Neural cell (in vitro differentiated cells): Measurements from ENCODE around the gene SIPA1L2. TPM values are rescaled to one million over a fixed set of nuclear protein-coding genes. Genes with fewer than 3 reads are reported as not detected.
A peak's percentile ranks its signal among the peaks of the same experiment; 100 is the strongest.

Source experiments
- H2AFZ ChIP-seq: fragments of 200-600, 300-800 bp; sonication (generic), shearing (Covaris generic); 2 replicates; pipeline ENCODE4 v1.6.0; 2014; ENCODE audit warnings: low read depth, mild to moderate bottlenecking, antibody characterized with exemption, low read length, moderate library complexity
- H3F3A ChIP-seq: fragments of 200-600 bp; shearing (Covaris generic); 2 replicates; pipeline ENCODE4 v1.6.1; 2016; ENCODE audit warnings: mild to moderate bottlenecking, moderate library complexity, mixed read lengths, antibody characterized with exemption, low read length; ENCODE audit not compliant: insufficient read depth, poor library complexity, severe bottlenecking
- H3K27ac ChIP-seq: fragments of 200-600, 300-800 bp; sonication (generic), shearing (Covaris generic); 2 replicates; pipeline ENCODE4 v1.5.1; 2014; ENCODE audit warnings: mild to moderate bottlenecking, low read length, moderate library complexity
- H3K27me3 ChIP-seq: fragments of 300-800, 200-600 bp; sonication (generic), shearing (Covaris generic); 2 replicates; pipeline ENCODE4 v1.6.0; 2014; ENCODE audit warnings: mild to moderate bottlenecking, low read depth, low read length, moderate library complexity; ENCODE audit not compliant: insufficient read depth
- H3K36me3 ChIP-seq: fragments of 300-800, 200-600 bp; sonication (generic), shearing (Covaris generic); 2 replicates; pipeline ENCODE4 v1.5.1; 2014; ENCODE audit warnings: mild to moderate bottlenecking, antibody characterized with exemption, low read length, moderate library complexity; ENCODE audit not compliant: insufficient read depth
- H3K4me2 ChIP-seq: fragments of 300-800, 200-600 bp; sonication (generic), shearing (Covaris generic); 2 replicates; pipeline ENCODE4 v1.6.0; 2014; ENCODE audit warnings: mild to moderate bottlenecking, low read length
- H3K4me3 ChIP-seq: fragments of 300-800, 200-600 bp; sonication (generic), shearing (Covaris generic); 2 replicates; pipeline ENCODE4 v1.5.1; 2014; ENCODE audit warnings: mild to moderate bottlenecking, low read length, moderate library complexity
- H3K79me2 ChIP-seq: fragments of 200-600 bp; shearing (Covaris generic); replicated peaks from 2 replicates; pipeline ENCODE4 v1.6.0; 2014; ENCODE audit warnings: mild to moderate bottlenecking, low read length, moderate library complexity; ENCODE audit not compliant: insufficient read depth
- H3K9ac ChIP-seq: fragments of 300-800, 200-600 bp; sonication (generic), shearing (Covaris generic); 2 replicates; pipeline ENCODE4 v1.6.1; 2016; ENCODE audit warnings: mild to moderate bottlenecking, low read length, mixed read lengths
- H3K9me2 ChIP-seq: fragments of 200-600 bp; shearing (Covaris generic); 2 replicates; pipeline ENCODE4 v1.6.1; 2016; ENCODE audit warnings: mild to moderate bottlenecking, low read length, mixed read lengths; ENCODE audit not compliant: insufficient read depth
- H3K9me3 ChIP-seq: fragments of 200-600, 300-800 bp; sonication (generic), shearing (Covaris generic); 2 replicates; pipeline ENCODE4 v1.6.1; 2016; ENCODE audit warnings: mild to moderate bottlenecking, mixed run types, low read length, moderate library complexity, mixed read lengths
- H4K20me1 ChIP-seq: fragments of 200-600 bp; shearing (Covaris generic); 2 replicates; pipeline ENCODE4 v1.6.1; 2016; ENCODE audit warnings: mild to moderate bottlenecking, mixed run types; ENCODE audit not compliant: insufficient read depth
- EP300 ChIP-seq: fragments of 450-650 bp; conservative IDR thresholded peaks from 2 replicates; pipeline ENCODE4 v1.6.1; 2014; ENCODE audit warnings: antibody characterized with exemption, mild to moderate bottlenecking, moderate library complexity; ENCODE audit not compliant: poor library complexity, severe bottlenecking
- EZH2 ChIP-seq: fragments of 200-600, 300-800 bp; shearing (Covaris generic), sonication (generic); IDR thresholded peaks from 2 replicates; pipeline ENCODE4 v1.6.1; 2014; ENCODE audit warnings: antibody characterized with exemption, low read length, borderline replicate concordance, mild to moderate bottlenecking; ENCODE audit not compliant: insufficient read depth, poor library complexity, severe bottlenecking
- MXI1 ChIP-seq: fragments of 450-650 bp; conservative IDR thresholded peaks from 2 replicates; pipeline ENCODE4 v1.6.1; 2014; ENCODE audit warnings: antibody characterized with exemption, mild to moderate bottlenecking; ENCODE audit not compliant: poor library complexity, severe bottlenecking
- POLR2AphosphoS5 ChIP-seq: IDR thresholded peaks from 2 replicates; pipeline ENCODE4 v1.6.1; 2012
- RAD21 ChIP-seq: fragments of 450-650 bp; conservative IDR thresholded peaks from 2 replicates; pipeline ENCODE4 v1.6.1; 2014; ENCODE audit warnings: antibody characterized with exemption, mild to moderate bottlenecking, moderate library complexity
- SMC3 ChIP-seq: fragments of 450-650 bp; conservative IDR thresholded peaks from 2 replicates; pipeline ENCODE4 v1.6.1; 2014; ENCODE audit warnings: antibody characterized with exemption, mild to moderate bottlenecking, moderate library complexity; ENCODE audit not compliant: poor library complexity
- TAF1 ChIP-seq: IDR thresholded peaks from 2 replicates; pipeline ENCODE4 v1.6.1; 2012; ENCODE audit warnings: low read depth
- polyA plus RNA-seq: library from polyadenylated mRNA; depleted of rRNA; stranded (reverse); fragments of >200 nt; gene quantifications from 2 replicates; pipeline ENCODE4 v1.2.3, GENCODE V29; 2014
- TF ChIP-seq, protein P1 (sequence below): IDR thresholded peaks from 2 replicates; pipeline ENCODE4 v1.6.1; 2012; ENCODE audit warnings: borderline replicate concordance
- TF ChIP-seq, protein P2 (sequence below): fragments of 450-650 bp; IDR thresholded peaks from 2 replicates; pipeline ENCODE4 v1.5.1; 2014; ENCODE audit warnings: antibody characterized with exemption, mild to moderate bottlenecking, moderate library complexity; ENCODE audit not compliant: poor library complexity, severe bottlenecking

The SIPA1L2 gene
- polyA plus RNA-seq, 1 donor from 2014 or later: 5.6 TPM

DNA sequence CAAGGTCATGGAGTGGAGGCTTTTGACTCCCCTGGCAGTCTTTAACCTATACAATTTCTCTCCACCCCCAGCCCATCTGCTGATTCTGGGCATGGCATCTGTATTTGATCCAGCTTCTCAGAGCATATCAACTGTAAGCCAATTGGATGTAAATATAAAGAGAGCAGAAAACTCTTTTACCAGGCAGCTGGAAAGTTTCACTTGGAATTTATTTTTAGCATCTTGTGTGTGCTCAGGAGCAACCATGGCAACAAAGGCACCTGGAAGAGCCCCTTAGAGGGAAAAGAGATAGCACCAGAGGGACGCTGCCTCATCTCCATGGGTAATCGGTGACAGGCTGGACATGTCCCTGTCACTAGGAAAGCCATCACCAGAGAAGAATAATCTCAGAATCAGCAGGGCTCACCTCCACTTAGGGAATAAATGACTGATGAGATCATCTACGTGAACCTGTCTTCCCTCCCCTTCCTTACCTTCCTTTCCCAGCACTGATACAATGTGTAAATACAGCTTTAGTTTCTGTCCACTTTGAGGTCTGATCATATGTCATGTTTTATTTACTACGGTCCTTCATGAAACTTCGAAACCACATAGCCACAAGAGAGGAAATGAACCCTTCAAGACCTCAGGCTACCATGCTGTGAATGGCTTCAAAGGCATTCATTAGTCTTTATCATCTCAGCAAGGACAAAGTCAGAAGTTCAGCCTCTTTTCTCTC is 25.3 kb upstream of the SIPA1L2 start:
- Histone ChIP-seq H3K36me3 (no peaks in the 10 kb centered on the region), H4K20me1 (no peaks in the 10 kb centered on the region), H3K27me3 (no peaks in the 10 kb centered on the region), H3K9me2 (no peaks in the 10 kb centered on the region), H3K4me2 (no peak overlapping the region), H3K79me2 (no peaks in the 10 kb centered on the region), H3F3A (no peaks in the 10 kb centered on the region), H2AFZ (no peak overlapping the region), H3K9ac (no peak overlapping the region), H3K9me3 (no peaks in the 10 kb centered on the region), H3K27ac (peak overlapping the region; percentile 17), H3K4me3 (no peak overlapping the region)
- TF ChIP-seq RAD21: no peak
- TF ChIP-seq POLR2AphosphoS5: peak; percentile 57

DNA sequence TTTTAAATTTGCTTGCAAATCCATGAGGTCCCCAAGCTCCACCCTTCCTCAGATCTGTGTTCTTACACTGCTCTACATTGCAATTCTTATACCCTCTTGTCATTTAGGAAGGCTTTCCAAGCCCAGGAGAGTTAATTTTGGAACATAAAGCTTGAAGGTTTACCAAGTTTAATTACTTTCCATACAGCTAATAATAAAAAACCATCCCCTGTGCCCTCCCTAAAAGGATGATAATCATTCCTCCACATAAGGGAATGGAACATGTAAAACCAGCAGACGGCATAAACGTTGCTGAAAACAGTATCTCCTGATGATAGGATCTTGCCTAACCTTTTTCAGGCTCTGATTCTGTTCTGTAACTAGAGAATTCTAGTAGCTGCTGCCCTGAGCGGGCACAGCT is 23.9 kb upstream of the SIPA1L2 start:
- Histone ChIP-seq H3F3A (no peaks in the 10 kb centered on the region), H3K4me2 (no peak overlapping the region), H3K9me3 (no peaks in the 10 kb centered on the region), H3K27me3 (no peaks in the 10 kb centered on the region), H3K79me2 (no peaks in the 10 kb centered on the region), H3K4me3 (no peak overlapping the region), H4K20me1 (no peaks in the 10 kb centered on the region), H3K36me3 (no peaks in the 10 kb centered on the region), H3K27ac (no peak overlapping the region), H2AFZ (no peak overlapping the region), H3K9me2 (no peaks in the 10 kb centered on the region), H3K9ac (no peak overlapping the region)
- TF ChIP-seq, protein P1, sequence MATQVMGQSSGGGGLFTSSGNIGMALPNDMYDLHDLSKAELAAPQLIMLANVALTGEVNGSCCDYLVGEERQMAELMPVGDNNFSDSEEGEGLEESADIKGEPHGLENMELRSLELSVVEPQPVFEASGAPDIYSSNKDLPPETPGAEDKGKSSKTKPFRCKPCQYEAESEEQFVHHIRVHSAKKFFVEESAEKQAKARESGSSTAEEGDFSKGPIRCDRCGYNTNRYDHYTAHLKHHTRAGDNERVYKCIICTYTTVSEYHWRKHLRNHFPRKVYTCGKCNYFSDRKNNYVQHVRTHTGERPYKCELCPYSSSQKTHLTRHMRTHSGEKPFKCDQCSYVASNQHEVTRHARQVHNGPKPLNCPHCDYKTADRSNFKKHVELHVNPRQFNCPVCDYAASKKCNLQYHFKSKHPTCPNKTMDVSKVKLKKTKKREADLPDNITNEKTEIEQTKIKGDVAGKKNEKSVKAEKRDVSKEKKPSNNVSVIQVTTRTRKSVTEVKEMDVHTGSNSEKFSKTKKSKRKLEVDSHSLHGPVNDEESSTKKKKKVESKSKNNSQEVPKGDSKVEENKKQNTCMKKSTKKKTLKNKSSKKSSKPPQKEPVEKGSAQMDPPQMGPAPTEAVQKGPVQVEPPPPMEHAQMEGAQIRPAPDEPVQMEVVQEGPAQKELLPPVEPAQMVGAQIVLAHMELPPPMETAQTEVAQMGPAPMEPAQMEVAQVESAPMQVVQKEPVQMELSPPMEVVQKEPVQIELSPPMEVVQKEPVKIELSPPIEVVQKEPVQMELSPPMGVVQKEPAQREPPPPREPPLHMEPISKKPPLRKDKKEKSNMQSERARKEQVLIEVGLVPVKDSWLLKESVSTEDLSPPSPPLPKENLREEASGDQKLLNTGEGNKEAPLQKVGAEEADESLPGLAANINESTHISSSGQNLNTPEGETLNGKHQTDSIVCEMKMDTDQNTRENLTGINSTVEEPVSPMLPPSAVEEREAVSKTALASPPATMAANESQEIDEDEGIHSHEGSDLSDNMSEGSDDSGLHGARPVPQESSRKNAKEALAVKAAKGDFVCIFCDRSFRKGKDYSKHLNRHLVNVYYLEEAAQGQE: no peak
- no peak for TF ChIP-seq TAF1
- no peak for TF ChIP-seq EZH2
- TF ChIP-seq RAD21: no peak
- no peak for TF ChIP-seq SMC3
- TF ChIP-seq POLR2AphosphoS5: no peak
- TF ChIP-seq MXI1: no peak
- TF ChIP-seq, protein P2, sequence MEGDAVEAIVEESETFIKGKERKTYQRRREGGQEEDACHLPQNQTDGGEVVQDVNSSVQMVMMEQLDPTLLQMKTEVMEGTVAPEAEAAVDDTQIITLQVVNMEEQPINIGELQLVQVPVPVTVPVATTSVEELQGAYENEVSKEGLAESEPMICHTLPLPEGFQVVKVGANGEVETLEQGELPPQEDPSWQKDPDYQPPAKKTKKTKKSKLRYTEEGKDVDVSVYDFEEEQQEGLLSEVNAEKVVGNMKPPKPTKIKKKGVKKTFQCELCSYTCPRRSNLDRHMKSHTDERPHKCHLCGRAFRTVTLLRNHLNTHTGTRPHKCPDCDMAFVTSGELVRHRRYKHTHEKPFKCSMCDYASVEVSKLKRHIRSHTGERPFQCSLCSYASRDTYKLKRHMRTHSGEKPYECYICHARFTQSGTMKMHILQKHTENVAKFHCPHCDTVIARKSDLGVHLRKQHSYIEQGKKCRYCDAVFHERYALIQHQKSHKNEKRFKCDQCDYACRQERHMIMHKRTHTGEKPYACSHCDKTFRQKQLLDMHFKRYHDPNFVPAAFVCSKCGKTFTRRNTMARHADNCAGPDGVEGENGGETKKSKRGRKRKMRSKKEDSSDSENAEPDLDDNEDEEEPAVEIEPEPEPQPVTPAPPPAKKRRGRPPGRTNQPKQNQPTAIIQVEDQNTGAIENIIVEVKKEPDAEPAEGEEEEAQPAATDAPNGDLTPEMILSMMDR: no peak
- TF ChIP-seq EP300: no peak

DNA sequence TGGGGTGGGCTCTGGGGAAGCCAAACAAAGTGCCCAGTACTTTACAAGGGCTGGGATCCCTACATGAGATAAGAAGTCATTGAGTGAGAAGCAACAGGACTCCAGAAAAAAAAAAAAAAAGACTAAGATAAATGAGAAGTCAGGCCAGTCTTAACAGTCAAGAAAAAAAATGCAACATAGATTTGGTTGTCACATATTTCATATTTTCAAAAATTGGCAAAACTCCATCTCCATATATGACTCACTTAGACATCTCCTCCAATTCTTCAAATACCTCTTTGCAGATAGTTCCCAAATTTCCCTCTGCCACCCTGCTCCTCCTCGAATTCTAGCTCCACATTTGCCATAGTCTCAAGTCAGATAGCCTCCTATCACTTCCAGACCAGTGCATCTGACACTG is 20.9 kb upstream of the SIPA1L2 start:
- H3K9me3 ChIP-seq: no peaks in the 10 kb centered on the region
- H3K79me2 ChIP-seq: no peaks in the 10 kb centered on the region
- no peaks in the 10 kb centered on the region for H4K20me1 ChIP-seq
- TF ChIP-seq, protein P2: no peak
- TF ChIP-seq EZH2 (no peak), EP300 (no peak), TAF1 (no peak)
- TF ChIP-seq, protein P1: no peak
- H3K9ac ChIP-seq: no peak overlapping the region
- no peak overlapping the region for H3K4me2 ChIP-seq
- H3F3A ChIP-seq: no peaks in the 10 kb centered on the region
- no peak overlapping the region for H2AFZ ChIP-seq
- no peak overlapping the region for H3K4me3 ChIP-seq
- no peaks in the 10 kb centered on the region for H3K27me3 ChIP-seq
- no peak overlapping the region for H3K27ac ChIP-seq
- no peaks in the 10 kb centered on the region for H3K36me3 ChIP-seq
- no peaks in the 10 kb centered on the region for H3K9me2 ChIP-seq
